RCC 7860 (cell line): ENCODE results near the gene YPEL1.
"Not testable (repeated sequence)": the region's sequence is repeated elsewhere in the genome, so short reads cannot be mapped to it uniquely, and the experiment has no call there.

Experiments
- DNase-seq: peaks from one replicate; pipeline ENCODE4 v3.0.0-alpha.2; 2015; ENCODE audit warnings: low spot score
- FAIRE-seq: peaks from 2 replicates; lab custom pipeline; 2012; peaks lifted over from hg19 to GRCh38; lab: Jason Lieb, UNC

YPEL1 gene

DNA sequence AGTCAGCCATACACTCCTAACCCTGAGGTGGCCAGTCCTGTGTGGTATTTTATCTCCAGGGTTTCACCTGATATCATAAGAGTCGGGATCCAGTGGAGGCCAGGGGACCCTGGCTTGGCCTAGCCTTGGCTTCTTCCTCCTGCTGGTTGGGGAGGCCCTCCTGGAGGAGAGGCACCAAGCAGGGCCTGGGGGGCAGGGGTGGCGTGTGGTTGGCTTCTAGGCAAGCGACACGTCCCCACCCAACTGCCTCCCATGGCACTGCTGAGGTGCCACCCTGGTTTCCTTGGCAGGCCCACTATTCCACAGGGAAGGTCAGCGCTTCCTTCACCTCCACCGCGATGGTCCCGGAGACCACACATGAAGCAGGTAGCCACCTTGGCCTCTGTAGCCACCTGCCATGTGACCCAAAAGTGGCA lies 49.4 kb downstream of the YPEL1 start:
- no peak for FAIRE-seq
- no peak for DNase-seq

DNA sequence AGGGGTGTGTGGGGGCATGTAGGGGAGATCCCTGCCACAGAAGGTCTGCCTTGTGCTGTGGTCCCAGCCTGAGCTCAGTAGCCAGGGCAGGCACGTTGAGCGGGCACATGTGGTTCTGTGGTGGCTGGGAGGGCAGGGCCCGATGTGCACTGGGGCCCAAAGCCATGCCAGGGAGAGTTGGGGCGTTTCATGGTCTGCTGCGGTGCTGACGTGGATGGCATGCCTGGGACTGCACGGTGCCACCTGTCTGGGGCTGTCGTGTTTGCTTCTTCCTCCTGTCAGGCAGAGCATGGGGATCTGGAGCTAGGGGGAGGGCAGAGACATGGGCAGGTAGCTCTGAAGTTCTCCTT lies 50.5 kb downstream of the YPEL1 start:
- no peak for FAIRE-seq
- no peak for DNase-seq

DNA sequence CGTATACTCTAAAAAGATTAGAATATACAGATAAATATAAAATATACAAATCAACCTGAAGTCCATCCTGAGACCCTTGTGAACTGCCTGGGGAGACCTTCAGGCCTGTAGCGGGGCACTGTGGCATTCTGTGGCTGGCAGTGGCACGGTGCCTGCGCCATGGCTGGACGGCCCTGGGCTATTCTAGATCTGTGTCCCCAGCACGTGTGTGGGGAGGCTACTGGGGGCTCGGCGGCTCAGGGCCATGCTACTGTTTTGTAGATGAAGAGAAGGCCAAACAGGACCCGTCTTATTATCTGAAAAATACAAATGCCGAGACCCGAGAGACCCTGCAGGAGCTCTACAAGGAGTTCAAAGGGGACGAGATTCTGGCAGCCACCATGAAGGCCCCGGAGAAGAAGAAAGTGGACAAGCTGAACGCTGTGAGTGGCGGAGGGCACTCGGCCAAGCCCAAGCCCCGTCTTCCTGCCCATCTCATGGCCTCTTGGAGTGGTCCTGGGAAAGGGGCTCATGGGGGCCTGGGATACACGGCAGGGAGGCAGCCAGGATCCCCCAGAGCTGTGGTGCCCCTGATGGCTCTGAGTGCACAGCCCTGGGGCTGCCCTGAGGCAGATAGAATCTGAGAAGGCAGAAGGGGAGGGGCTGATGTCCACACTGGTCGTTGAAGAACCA lies 51.0 kb downstream of the YPEL1 start:
- DNase-seq (no peak), FAIRE-seq (no peak)

DNA sequence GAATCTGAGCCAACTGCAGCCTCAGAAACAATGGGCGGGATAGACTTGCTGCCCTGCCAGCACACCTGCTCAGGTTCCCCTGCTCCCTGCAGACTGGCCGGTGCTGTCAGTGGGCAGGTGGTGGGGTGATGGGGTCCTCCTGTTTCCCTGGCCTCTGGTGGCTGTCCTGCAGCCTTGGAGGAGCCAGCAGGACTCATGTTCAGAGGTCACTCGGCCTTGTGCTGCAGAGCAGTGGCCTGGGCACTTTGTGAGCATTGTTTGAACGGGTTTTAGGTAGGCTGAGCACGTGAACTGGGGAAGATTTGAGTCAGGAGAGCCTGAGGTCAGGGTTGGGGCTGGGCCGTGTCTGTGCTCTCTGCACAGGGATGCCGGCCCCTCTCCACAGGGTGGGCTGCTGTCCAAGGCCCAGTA lies 52.2 kb downstream of the YPEL1 start:
- FAIRE-seq = no peak
- DNase-seq = no peak

DNA sequence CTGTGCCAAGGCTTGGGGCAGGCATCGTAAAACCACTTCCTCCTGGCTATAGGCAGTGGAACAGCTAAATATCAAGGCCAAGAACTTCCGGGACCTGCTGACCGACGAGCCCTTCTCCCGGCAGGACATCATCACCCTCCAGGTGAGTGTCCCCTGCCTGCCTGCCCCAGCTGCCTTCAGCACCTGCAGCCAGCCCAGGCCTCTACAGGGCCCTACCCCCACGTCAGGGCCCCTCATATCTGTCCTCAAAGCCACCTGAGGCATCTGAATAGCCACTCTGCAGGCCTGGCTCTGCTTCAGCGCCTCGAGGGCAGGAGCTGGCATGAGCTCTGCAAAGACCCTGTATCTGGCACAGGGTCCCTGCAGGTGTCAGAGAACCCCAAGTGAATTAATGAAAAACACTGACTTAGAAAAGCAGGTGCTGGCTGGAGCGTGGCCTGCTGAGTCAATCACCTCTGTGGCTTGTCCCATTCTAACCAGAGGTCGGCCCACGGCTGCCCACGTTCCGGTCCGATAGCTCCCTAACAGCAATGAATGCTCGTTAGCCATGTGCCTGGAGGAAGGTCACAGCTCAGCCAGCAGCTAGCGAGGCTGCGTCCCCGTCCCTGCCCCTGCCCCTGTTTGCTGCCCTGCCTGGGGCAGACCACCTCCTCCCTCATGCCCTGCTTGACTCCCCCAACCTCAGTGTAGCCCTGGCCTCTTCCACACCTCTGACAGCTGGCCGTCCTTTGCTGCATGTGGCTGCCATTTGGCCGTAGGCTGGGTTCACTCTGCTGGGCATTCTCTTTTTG lies 53.0 kb downstream of the YPEL1 start:
- FAIRE-seq = no peak
- DNase-seq = no peak

DNA sequence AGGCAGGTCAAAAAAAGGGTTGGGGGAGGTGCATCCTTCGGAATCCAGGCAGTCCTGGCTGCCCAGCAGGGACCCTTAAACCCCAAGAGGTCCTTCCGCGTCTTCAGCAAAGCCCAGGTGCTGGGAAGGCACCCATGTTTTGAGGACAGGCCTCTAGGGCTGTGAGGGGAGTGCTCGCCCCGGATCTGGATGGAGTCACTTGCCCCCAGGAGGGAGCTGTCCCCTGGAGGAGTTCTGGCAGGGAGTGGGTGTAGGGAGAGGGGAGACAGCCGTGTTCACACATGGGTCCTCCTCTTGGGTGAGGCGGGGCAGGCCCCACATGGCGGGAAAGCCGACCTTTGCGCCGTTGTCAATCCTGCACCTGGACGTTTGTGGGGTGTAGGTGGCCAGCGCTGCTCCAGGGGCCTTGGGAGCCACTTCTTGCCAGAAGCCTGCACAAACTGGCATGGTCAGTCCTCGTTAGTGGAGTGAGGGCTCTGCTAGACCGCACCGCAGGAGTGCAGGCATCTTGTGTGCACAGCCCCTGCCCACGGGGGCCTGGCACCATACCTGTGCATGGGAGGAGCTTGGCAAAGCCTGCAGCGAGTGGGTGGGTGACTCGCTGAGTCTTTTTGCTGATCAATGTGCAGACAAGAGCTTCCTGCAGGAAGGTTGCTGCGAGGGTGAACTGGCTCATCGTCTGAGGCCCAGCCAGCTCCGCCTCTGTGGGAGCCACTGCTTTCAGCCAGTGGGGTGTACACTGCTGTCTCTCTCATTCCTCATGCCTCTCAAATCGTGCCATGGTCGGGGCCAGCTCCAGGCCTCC lies 53.8 kb downstream of the YPEL1 start:
- no peak for FAIRE-seq

DNA sequence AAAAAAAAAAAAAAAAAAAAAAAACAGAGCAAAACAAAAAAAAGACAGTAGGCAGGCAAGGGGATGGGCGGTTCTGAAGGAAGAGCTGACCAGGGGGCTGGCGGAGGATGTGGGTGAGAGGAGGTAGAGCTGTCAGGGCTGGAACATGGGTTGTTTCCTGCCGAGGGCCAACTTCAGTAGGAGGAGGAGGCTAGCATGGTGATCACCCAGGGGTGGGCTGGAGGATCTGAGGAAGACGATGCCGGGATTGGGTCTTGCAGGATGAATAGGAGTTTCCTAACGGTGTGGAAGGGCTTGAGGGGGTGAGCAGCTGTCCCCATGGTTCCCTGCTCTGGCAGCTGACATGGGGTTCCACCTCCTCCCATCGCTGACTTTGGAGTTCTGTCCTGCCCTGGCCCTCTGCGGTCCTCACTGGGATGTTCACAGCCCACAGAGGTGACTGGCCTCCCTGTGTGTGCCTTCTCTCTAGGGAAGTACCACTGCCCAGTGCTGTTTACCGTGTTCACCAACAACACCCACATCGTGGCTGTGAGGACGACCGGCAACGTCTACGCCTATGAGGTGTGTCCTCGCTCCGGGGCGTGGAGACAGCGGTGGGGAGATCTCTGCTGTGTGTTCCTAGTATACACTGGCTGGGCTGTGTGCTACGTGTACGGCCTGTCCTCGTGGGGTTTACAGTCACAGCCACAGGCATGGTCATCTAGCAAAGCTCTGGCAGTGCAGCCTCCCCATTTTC lies 54.6 kb downstream of the YPEL1 start:
- no peak for FAIRE-seq
- no peak for DNase-seq

More for the DNA sequence above, 53.8 kb downstream of the YPEL1 start:
- no peak for DNase-seq

DNA sequence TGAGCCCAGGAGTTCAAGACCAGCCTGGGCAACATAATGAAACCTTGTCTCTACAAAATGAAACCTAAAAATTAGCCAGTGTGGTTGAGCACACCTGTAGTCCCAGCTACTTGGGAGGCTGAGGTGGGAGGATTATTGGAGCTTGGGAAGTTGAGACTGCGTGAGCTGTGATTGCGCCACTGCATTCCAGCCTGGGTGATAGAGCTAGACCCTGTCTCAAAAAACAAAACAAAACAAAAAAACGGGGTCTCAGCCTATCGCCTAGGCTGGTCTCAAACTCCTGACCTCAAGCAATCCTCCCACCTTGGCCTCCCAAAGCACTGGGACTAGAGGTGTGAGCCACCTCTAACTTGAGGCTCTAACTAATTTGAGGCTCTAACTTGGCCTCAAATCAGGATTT lies 56.2 kb downstream of the YPEL1 start:
- DNase-seq (no peak), FAIRE-seq (no peak)

DNA sequence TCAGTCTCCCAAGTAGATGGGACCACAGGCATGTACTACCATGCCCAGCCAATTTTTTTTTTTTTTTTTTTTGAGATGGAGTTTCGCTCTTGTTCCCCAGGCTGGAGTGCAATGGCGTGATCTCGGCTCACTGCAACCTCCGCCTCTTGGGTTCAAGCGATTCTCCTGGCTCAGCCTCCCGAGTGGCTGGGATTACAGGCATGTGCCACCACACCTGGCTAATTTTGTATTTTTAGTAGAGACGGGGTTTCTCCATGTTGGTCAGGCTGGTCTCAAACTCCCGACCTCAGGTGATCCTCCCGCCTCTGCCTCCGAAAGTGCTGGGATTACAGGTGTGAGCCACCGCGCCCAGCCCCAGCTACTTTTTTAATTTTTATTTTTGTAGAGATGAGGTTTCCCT lies 56.8 kb downstream of the YPEL1 start:
- DNase-seq, FAIRE-seq: not testable (repeated sequence)

DNA sequence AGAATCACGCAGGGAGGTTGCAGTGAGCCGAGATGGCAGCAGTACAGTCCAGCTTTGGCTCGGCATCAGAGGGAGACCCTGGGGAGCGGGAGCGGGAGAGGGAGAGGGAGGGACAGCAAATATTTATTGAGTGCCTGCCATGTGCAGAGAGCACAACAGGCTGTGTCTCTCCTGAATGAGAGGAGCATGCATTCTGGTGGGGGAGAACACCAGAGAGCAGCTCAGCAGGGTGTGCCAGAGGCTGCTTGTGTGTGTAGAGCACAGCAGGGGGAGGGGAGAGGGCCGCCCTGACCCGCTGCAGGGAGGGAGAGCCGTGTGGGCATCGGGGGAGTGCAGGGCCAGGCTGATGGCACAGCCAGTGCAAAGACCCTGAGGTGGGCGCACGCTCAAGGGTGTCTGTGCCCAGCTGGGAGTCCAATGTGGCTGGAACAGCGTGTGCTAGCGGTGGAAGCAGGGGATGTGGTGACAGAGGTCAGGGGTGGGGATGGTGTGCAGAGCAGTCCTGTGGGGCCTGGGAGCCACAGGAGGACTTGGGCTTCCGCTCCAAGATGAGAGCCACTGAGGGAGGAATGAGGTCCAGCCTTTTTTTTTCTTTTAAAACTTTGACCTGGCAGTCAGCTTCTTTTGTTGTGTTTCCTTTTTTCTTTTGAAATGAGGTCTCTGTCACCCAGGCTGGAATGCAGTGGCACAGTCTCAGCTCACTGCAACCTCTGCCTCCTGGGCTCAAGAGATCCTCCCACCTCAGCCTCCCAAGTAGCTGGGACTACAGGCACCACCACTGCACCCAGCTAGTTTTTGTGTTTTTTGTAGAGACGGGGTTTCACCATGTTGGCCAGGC lies 57.8 kb downstream of the YPEL1 start:
- no peak for DNase-seq
- FAIRE-seq = no peak

DNA sequence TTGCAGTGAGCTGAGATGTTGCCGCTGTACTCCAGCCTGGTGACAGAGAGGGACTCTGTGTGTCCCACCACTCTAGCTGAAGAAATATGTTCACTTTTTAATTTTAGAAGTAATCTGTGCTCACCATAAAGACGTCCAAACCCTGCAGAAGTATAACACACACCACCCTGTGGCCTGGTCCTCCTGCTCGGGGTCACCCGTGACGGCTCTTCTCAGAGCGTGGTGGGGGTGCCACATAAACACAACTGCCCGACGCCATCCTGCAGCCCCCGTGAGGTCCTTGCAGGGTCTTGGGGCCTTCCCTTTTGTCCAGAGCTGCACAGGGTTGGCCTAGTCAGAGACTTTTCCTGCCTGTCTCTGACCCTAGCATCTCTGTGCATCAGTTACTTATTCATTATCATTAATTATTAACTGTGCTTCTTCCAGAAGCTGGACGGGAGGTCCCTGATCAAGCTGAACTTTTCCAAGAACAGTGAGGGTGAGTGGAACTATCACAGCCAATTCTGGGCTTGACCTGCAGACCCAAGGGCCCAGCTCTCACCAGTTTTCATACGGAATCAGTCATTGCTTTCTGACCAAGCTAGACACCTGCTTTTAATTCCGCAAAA lies 60.9 kb downstream of the YPEL1 start:
- no peak for FAIRE-seq
- no peak for DNase-seq

DNA sequence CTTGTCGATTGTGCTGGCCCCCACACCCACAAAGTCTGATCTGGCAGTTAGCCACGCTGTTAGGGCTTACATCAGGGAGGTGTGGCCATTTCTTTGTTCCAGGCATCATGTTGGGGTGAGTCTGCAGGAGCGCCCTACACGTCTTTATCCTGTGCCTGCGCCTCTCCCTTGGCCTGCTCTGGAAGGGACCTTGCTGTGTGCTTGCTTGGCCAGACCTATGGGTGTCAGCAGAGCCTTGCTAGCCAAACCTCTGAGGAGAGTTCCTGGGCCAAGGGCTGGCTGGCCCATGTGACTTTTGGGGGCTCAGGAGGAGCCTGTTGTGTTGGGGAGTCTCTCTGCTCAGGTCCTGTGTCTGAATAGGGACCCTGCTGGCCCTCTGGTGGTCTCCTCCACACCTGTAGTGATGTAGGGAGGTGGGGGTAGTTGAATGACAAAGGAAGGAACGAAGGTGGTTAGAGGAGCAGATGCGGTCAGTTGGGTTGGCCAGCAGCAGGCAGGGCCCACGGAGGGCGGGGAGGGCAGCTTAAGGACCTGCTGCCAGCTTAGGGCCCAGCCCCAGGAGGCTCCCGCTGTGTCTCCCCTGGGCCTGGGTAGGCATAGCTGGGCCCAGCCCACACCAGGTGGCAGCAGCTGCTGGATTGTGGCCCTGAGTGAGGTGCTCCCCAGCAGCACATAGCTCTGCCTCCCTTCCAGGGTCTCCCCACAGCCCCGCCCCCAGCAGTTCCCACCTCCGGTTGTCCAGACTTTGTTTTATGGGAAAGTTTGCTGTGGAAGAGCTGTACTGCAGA lies 61.9 kb downstream of the YPEL1 start:
- DNase-seq (no peak), FAIRE-seq (no peak)

DNA sequence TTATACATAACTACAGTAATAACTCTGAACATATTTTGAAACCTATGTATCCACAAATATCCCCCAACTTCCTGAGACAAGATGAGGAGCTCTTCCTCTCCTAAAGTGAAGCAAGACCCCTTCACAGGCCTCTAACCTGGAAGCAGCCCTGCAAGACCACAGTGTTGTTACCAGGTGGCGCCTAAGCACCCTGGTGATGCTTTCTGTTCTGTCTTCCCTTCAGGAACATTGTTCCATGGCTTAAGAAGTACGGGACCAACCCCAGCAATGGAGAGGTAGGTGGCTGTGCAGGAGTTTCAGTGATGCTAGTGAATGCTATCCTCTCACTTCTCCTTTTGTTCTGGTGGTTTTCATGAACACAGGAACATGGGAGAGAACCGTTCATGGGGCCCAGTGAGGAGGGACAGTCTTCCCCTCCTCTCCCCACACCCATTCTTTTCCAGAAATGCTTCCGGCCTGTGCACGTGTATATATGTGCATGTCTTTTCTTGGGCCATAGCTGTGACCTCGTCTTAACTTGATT lies 63.4 kb downstream of the YPEL1 start:
- DNase-seq (no peak), FAIRE-seq (no peak)

DNA sequence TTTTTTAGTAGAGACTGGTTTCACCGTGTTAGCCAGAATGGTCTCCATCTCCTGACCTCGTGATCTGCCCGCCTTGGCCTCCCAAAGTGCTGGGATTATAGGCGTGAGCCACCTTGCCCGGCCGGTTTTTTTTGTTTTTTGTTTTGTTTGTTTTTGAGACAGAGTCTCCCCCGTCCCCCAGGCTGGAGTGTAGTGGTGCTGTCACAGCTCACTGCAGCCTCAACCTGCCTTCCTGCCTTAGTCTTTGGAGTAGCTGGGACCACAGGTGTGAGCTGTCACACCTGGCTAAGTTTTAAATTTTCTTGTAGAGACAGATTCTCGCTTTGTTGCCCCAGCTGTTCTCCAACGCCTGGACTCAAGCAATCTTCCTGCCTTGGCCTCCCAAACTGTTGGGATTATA lies 66.6 kb downstream of the YPEL1 start:
- FAIRE-seq (no peak), DNase-seq (no peak)

DNA sequence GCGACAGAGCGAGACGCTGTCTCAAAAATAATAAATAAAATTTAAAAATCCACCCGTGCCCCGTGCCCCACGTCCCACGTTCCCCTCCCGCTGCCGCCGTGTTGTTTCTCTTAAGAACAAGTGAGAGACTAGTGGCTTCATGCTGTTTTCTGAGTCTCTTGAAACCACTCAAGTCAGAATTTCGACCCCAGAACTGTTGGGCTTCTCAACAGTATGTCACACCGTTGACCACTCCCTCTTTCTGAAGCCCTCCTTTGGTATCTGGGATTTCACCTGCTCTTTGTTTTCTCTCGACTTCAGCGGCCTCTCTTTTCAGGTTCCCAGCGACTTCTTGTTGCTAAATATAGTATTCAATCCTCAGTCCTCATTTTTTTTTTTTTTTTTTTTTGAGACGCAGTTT lies 68.8 kb downstream of the YPEL1 start:
- DNase-seq (no peak), FAIRE-seq (no peak)

DNA sequence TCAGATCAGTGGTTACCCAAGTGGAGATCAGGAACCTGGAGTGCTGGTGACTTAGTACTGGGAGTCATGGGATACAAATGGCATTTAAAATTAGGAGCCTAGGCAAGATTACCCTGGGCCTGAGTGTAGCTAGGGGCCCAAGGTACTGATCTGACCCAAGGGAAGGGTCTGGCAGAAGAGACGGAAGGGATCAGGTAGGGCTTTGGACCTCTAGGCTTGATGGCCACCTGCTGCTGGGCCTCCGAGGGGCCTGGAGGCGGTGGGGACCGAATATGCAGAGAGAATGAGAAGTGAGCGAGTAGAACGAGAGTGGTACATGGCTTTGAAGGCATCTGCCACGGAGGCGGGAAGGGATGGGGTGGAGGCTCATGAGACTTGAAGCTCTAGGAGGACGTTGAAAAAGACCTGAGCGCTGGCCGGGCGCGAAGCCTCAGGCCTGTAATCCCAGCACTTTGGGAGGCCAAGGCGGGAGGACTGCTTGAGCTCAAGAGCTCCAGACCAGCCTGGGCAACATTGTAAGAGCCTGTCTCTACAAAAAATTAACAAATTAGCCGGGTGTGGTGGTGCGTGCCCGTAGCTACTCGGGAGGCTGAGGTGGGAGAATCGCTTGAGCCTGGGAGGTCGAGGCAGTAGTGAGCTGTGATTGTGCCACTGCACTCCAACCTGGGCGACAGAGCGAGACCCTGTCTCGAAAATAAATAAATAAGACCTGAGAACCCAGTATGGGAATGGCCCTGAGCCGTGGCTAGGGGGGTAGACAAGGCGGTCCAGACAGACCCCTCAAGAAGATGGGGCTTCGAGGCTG lies 70.3 kb downstream of the YPEL1 start:
- FAIRE-seq = no peak
- no peak for DNase-seq

DNA sequence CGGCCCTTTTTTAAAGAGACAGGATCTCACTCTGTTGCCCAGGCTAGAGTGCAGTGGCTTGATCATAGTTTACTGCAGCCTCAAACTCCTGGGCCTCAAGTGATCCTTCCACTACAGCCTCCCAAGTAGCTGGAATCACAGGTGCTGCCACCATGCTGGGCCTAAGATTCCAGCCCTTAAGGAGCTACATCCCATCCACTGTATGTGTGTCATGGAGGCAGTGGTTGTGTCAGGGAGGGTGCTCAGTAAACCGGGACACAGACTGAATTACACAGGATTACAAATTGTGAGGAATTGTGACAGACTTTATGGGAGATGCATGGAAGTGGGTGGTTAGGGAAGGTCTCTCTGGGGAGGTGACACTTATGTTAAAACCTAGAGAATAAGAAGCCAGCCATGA lies 71.9 kb downstream of the YPEL1 start:
- DNase-seq (no peak), FAIRE-seq (no peak)

DNA sequence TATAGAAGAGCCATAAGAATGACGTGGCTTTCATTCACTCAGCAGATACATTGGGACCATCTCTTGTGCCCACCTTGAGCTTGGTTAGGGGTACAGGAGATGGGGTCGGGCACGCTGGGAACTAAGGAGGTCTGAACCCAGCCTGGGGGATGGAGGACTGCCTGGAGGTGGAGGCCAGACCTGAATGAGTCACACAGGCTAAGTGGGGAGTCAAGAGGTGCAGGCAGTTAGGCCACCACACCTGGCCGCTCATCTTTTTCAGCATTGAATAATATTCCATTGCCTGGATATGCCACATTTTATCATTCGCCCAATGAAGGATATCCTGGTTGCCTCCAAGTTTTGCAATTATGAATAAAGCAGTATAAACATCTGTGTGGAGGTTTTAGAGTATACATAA lies 73.6 kb downstream of the YPEL1 start:
- DNase-seq (no peak), FAIRE-seq (no peak)
